Stimulated activated naive CD4-positive, alpha-beta T cell (primary cell): Measurements from ENCODE around the gene FSD2.
"Not testable (repeated sequence)": the region's sequence is repeated elsewhere in the genome, so short reads cannot be mapped to it uniquely, and the experiment has no call there.

Experiments
- DNase-seq, 6 experiments: peaks; one replicate each; lab custom pipeline; 2025; lab: John Stamatoyannopoulos, UW

The FSD2 gene

GRCh38 chr15:82792068-82792467, 13.8 kb downstream of the FSD2 start:
- DNase-seq = no peak

GRCh38 chr15:82790321-82790720, 15.5 kb downstream of the FSD2 start:
- no peak for DNase-seq

- no peak for DNase-seq
These were observed 16.4 kb downstream of the FSD2 start for GRCh38 chr15:82789491-82789890.

- no peak for DNase-seq
These were observed 17.4 kb downstream of the FSD2 start for GRCh38 chr15:82788496-82788895.

- no peak for DNase-seq
These were observed 24.5 kb downstream of the FSD2 start for GRCh38 chr15:82781349-82781748.

- DNase-seq = no peak
These were observed 27.1 kb downstream of the FSD2 start for GRCh38 chr15:82778755-82779154.

- DNase-seq = no peak
These were observed 31.4 kb downstream of the FSD2 start for GRCh38 chr15:82774496-82774895.

- DNase-seq = no peak
These were observed 33.9 kb downstream of the FSD2 start for GRCh38 chr15:82771789-82772607.

GRCh38 chr15:82768414-82769054, 37.3 kb downstream of the FSD2 start:
- DNase-seq = no peak

GRCh38 chr15:82767163-82767829, 38.6 kb downstream of the FSD2 start:
- no peak for DNase-seq

- DNase-seq = not testable (repeated sequence)
These were observed 39.7 kb downstream of the FSD2 start for GRCh38 chr15:82766201-82766600.

- no peak for DNase-seq
These were observed 41.1 kb downstream of the FSD2 start for GRCh38 chr15:82764740-82765139.

- no peak for DNase-seq
These were observed 41.8 kb downstream of the FSD2 start for GRCh38 chr15:82764117-82764490.

GRCh38 chr15:82763361-82764116, 42.3 kb downstream of the FSD2 start:
- no peak for DNase-seq

GRCh38 chr15:82751308-82751707, 54.6 kb downstream of the FSD2 start:
- DNase-seq = no peak

- peak in 1 of 6 experiments; percentile 15 for DNase-seq
These were observed 55.1 kb downstream of the FSD2 start for GRCh38 chr15:82750831-82751180.

GRCh38 chr15:82749951-82750830, 55.7 kb downstream of the FSD2 start:
- DNase-seq = peak; percentile 60 to 74 (median 66)

GRCh38 chr15:82748315-82748714, 57.6 kb downstream of the FSD2 start:
- DNase-seq = no peak

- no peak for DNase-seq
These were observed 62.1 kb downstream of the FSD2 start for GRCh38 chr15:82743810-82744209.

- no peak for DNase-seq
These were observed 63.7 kb downstream of the FSD2 start for GRCh38 chr15:82742134-82742533.

GRCh38 chr15:82739086-82739485, 66.8 kb downstream of the FSD2 start:
- no peak for DNase-seq
